Lower leg skin (tissue), 3 donors: Measurements from ENCODE around the gene SHISA7.

Experiments used
- POLR2A ChIP-seq, 2 donors: fragments of 450-650 bp; IDR thresholded peaks; one replicate each; pipeline ENCODE4 v1.6.1; 2016 to 2017; ENCODE audit warnings: antibody characterized with exemption in 2 of 2, mild to moderate bottlenecking in 1 of 2, moderate library complexity in 1 of 2
- TF ChIP-seq, protein P1 (sequence below), 3 donors: fragments of 450-650 bp; IDR thresholded peaks; one replicate each; pipeline ENCODE4 v1.5.1; 2016; ENCODE audit warnings: antibody characterized with exemption in 3 of 3, mild to moderate bottlenecking in 3 of 3, moderate library complexity in 2 of 3

- TF ChIP-seq, protein P1, sequence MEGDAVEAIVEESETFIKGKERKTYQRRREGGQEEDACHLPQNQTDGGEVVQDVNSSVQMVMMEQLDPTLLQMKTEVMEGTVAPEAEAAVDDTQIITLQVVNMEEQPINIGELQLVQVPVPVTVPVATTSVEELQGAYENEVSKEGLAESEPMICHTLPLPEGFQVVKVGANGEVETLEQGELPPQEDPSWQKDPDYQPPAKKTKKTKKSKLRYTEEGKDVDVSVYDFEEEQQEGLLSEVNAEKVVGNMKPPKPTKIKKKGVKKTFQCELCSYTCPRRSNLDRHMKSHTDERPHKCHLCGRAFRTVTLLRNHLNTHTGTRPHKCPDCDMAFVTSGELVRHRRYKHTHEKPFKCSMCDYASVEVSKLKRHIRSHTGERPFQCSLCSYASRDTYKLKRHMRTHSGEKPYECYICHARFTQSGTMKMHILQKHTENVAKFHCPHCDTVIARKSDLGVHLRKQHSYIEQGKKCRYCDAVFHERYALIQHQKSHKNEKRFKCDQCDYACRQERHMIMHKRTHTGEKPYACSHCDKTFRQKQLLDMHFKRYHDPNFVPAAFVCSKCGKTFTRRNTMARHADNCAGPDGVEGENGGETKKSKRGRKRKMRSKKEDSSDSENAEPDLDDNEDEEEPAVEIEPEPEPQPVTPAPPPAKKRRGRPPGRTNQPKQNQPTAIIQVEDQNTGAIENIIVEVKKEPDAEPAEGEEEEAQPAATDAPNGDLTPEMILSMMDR (IDR thresholded peaks at IDR 0.05): no peak
- TF ChIP-seq POLR2A (IDR thresholded peaks at IDR 0.05): no peak
Measured at GRCh38 chr19:55382522-55383054, 60.5 kb downstream of the SHISA7 start.
